ENCODE measurements around the gene SMIM38.

Gene SMIM38

DNA sequence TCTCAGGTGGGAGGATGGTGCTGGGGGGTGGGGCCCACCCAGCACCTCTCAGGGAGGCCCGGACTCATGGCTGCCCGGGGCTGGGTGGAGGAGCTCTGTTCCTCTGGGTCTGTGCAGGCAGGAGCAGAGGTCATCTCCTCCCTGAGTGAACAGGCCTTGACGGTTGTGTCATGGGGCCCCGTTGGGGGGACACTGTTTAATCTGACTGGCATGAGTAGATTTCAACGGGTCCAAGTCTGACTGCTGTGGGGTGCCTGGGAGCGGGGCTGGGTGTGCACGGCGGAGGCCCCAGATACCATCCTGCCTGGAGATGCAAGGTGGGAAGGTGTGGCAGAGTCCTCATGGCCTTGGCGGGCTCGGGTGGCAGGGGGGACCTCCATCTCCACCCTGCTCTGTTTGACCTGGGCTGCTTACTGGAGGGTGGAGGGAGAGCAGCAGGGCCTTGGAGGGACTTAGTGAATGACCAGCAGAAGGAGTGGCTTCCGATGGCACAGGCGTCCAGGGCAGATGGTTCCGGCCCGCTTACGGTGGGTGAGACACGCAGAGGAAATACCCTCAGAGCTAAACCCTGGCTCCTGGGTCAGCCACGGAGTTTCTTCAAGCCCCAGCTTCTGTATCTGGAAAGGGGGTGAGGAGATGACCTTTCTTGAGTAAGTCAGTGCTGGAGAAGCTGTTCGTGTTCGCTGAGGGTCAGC, 48.7 kb downstream of the SMIM38 start:
- DNase-seq (ENCODE audit: low spot score): no peak

DNA sequence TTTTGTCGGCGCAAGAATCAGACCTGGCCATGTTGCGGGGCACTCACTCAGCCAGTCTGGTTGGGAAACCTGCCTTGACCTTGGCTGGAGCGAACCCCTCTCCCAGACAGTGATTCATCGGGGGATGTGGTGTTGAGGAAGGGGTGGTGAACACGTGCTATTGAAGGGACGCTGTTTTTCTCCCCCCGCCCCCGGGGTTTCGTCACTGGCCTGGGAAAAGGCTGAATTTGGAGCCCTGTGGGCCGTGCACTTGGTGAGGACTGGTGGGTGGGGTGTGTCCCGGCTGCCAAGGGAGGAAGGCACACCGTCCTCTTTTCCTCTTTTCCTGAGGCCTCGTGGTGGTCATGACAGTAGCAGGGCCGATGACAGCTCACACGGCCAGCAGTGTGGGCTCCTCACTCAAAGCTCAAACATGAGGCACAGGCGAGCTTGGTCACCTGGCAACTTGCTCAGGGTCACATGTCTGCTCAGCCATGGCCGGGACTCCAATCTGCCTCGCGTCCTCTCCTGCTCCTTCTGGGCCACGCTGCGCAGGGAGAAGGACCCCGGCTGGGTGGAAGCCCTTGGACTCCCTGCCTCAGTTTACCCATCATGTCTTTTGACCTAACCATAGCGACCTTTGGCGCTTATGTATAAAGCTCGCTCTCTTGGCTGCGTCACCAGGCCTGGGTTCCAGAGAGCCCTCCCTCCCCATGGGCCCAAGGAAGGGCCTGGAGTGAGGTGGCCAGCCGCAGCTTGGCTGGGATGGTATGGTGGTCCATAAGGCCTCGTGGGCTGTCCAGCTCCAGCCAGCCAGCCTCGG, 49.4 kb downstream of the SMIM38 start:
- no peak for DNase-seq (ENCODE audit: low spot score)

Measured in hematopoietic multipotent progenitor cell treated with erythropoietin and hydrocortisone succinate and interleukin-3 and kit ligand, for 15 days (in vitro differentiated cells).